DOHH2 (cell line): ENCODE results near the gene SHROOM2.

ENCODE experiments used
- CTCF ChIP-seq: fragments of 200-600 bp; sonication (generic); IDR thresholded peaks from one replicate; pipeline ENCODE4 v1.5.1; 2014; ENCODE audit warnings: antibody characterized with exemption, mild to moderate bottlenecking, low read depth, low read length; ENCODE audit not compliant: poor library complexity, severe bottlenecking
- EZH2phosphoT487 ChIP-seq: fragments of 200-600 bp; sonication (generic); IDR thresholded peaks from 2 replicates; pipeline ENCODE4 v1.6.1; 2017; ENCODE audit warnings: borderline replicate concordance, mild to moderate bottlenecking, antibody characterized with exemption, low read length, moderate library complexity, mixed read lengths

- TF ChIP-seq CTCF: no peak
- TF ChIP-seq EZH2phosphoT487: no peak
These were observed 81.0 kb downstream of the SHROOM2 start for GRCh38 chrX:9867226-9867625.
